GM23338 (cell line): ENCODE results near the gene DMD. TPM values are rescaled to one million over a fixed set of nuclear protein-coding genes. Genes with fewer than 3 reads are reported as not detected.

Experiments used
- ATAC-seq: fragments of 200-7000 bp; cut with Tn5 transposase; 3 replicates; pipeline ENCODE4 v1.9.1; 2020
- DNase-seq: peaks from one replicate; pipeline ENCODE4 v3.0.0-alpha.2; 2015; ENCODE audit warnings: low spot score
- H2AFZ ChIP-seq: fragments of 200-600 bp; sonication (generic); 2 replicates; pipeline ENCODE4 v1.8.0; 2016; ENCODE audit warnings: antibody characterized with exemption, mild to moderate bottlenecking, moderate library complexity
- H3F3A ChIP-seq: fragments of 200-600 bp; sonication (generic); replicated peaks from 2 replicates; pipeline ENCODE4 v1.8.0; 2017; ENCODE audit warnings: antibody characterized with exemption, mixed run types, low read depth
- H3K27ac ChIP-seq: fragments of 200-600 bp; sonication (generic); 2 replicates; pipeline ENCODE4 v1.6.1; 2016; ENCODE audit warnings: low read depth
- H3K27me3 ChIP-seq: fragments of 200-600 bp; sonication (generic); 2 replicates; pipeline ENCODE4 v1.8.0; 2016; ENCODE audit warnings: mild to moderate bottlenecking, mixed run types, moderate library complexity; ENCODE audit not compliant: insufficient read depth
- H3K36me3 ChIP-seq: fragments of 200-600 bp; sonication (generic); 2 replicates; pipeline ENCODE4 v1.8.0; 2016; ENCODE audit warnings: mild to moderate bottlenecking; ENCODE audit not compliant: insufficient read depth
- H3K4me1 ChIP-seq: fragments of 200-600 bp; sonication (generic); 2 replicates; pipeline ENCODE4 v1.8.0; 2016; ENCODE audit warnings: mild to moderate bottlenecking, moderate library complexity; ENCODE audit not compliant: insufficient read depth
- H3K4me2 ChIP-seq: fragments of 200-600 bp; sonication (generic); 2 replicates; pipeline ENCODE4 v1.7.1; 2017; ENCODE audit warnings: mixed run types
- H3K4me3 ChIP-seq: fragments of 200-600 bp; sonication (generic); 2 replicates; pipeline ENCODE4 v1.6.1; 2016; ENCODE audit warnings: mixed run types
- H3K79me2 ChIP-seq: fragments of 200-600 bp; sonication (generic); replicated peaks from 2 replicates; pipeline ENCODE4 v1.8.0; 2017; ENCODE audit warnings: mild to moderate bottlenecking; ENCODE audit not compliant: insufficient read depth
- H3K9me2 ChIP-seq: fragments of 200-600 bp; sonication (generic); 2 replicates; pipeline ENCODE4 v1.8.0; 2017; ENCODE audit not compliant: insufficient read depth
- H4K20me1 ChIP-seq: fragments of 200-600 bp; sonication (generic); replicated peaks from 2 replicates; pipeline ENCODE4 v1.8.0; 2017; ENCODE audit warnings: mild to moderate bottlenecking; ENCODE audit not compliant: insufficient read depth
- H3K27ac Mint-ChIP-seq: 2 replicates; pipeline ENCODE4 v1.8.0; 2020; ENCODE audit warnings: inconsistent platforms, mild to moderate bottlenecking, moderate library complexity, mixed read lengths
- H3K27me3 Mint-ChIP-seq: 3 replicates; pipeline ENCODE4 v1.8.0; 2022; ENCODE audit warnings: low read depth, mild to moderate bottlenecking, moderate library complexity, mixed read lengths, inconsistent platforms; ENCODE audit not compliant: insufficient read depth, poor library complexity
- H3K36me3 Mint-ChIP-seq: 3 replicates; pipeline ENCODE4 v1.8.0; 2021; ENCODE audit warnings: low read depth, mild to moderate bottlenecking, inconsistent platforms, moderate library complexity, mixed read lengths
- H3K4me1 Mint-ChIP-seq: 3 replicates; pipeline ENCODE4 v1.8.0; 2020; ENCODE audit warnings: mild to moderate bottlenecking, inconsistent platforms, mixed read lengths
- H3K4me3 Mint-ChIP-seq: 3 replicates; pipeline ENCODE4 v1.8.0; 2021; ENCODE audit warnings: moderate library complexity, mild to moderate bottlenecking, inconsistent platforms, mixed read lengths
- H3K9me3 Mint-ChIP-seq: 3 replicates; pipeline ENCODE4 v1.8.0; 2020; ENCODE audit warnings: moderate library complexity, mild to moderate bottlenecking, inconsistent platforms, mixed read lengths
- CREB1 ChIP-seq: fragments of 250-450 bp; sonication (Bioruptor Pico); IDR thresholded peaks from 2 replicates; pipeline ENCODE4 v1.5.0; 2020; ENCODE audit warnings: low read depth, mild to moderate bottlenecking, moderate library complexity
- EZH2 ChIP-seq: fragments of 200-600 bp; sonication (generic); IDR thresholded peaks from one replicate; pipeline ENCODE4 v1.8.0; 2017; ENCODE audit warnings: antibody characterized with exemption, mild to moderate bottlenecking, low read depth; ENCODE audit not compliant: unreplicated experiment
- EZH2phosphoT487 ChIP-seq: fragments of 200-600 bp; sonication (generic); IDR thresholded peaks from one replicate; pipeline ENCODE4 v1.8.1; 2018; ENCODE audit warnings: antibody characterized with exemption; ENCODE audit not compliant: unreplicated experiment
- JUNB ChIP-seq: IDR thresholded peaks from one replicate; pipeline ENCODE4 v1.6.1; 2016; ENCODE audit warnings: antibody characterized with exemption; ENCODE audit not compliant: unreplicated experiment
- NANOG ChIP-seq: IDR thresholded peaks from 2 replicates; pipeline ENCODE4 v1.6.1; 2016; ENCODE audit warnings: antibody characterized with exemption, borderline replicate concordance
- POLR2AphosphoS5 ChIP-seq: IDR thresholded peaks from 2 replicates; pipeline ENCODE4 v1.6.1; 2016; ENCODE audit warnings: antibody characterized with exemption, low read depth
- STAT1 ChIP-seq: IDR thresholded peaks from one replicate; pipeline ENCODE4 v1.6.1; 2016; ENCODE audit warnings: antibody characterized with exemption; ENCODE audit not compliant: unreplicated experiment
- ZNF114 ChIP-seq: fragments of 250-450 bp; sonication (Bioruptor Pico); IDR thresholded peaks from 2 replicates; pipeline ENCODE4 v1.5.0; 2020; ENCODE audit warnings: mild to moderate bottlenecking, moderate library complexity
- ZNF331 ChIP-seq: fragments of 250-450 bp; sonication (Bioruptor Pico); IDR thresholded peaks from 2 replicates; pipeline ENCODE4 v1.5.0; 2020; ENCODE audit warnings: low read depth, mild to moderate bottlenecking, moderate library complexity
- polyA plus RNA-seq: library from polyadenylated mRNA; unstranded; fragments of >200 nt; fragmentation: Nextera tagmentation; extraction: Ambion mirVana; gene quantifications from 2 replicates; pipeline ENCODE4 v1.2.1, GENCODE V29; 2016
- total RNA-seq: library from RNA; depleted of rRNA; stranded (reverse); fragments of >200 nt; shearing (Covaris generic); gene quantifications from 2 replicates; pipeline ENCODE4 v1.2.3, GENCODE V29; 2014
- TF ChIP-seq, protein P1 (sequence below), 2 experiments: fragments of 200-600 bp in 1 of 2; sonication (generic) in 1 of 2; conservative IDR thresholded peaks; 2 replicates each; pipeline versions ENCODE4 v1.5.1 to v1.6.1; 2016 to 2017; ENCODE audit warnings: antibody characterized with exemption in 2 of 2, low read depth in 2 of 2, mild to moderate bottlenecking in 2 of 2, moderate library complexity in 1 of 2
- TF ChIP-seq, protein P2 (sequence below): IDR thresholded peaks from one replicate; pipeline ENCODE4 v1.6.1; 2018; ENCODE audit warnings: antibody characterized with exemption; ENCODE audit not compliant: unreplicated experiment
- TF ChIP-seq, protein P3 (sequence below): IDR thresholded peaks from 2 replicates; pipeline ENCODE4 v1.6.1; 2016; ENCODE audit warnings: antibody characterized with exemption
- TF ChIP-seq, protein P4 (sequence below): fragments of 250-450 bp; sonication (Bioruptor Pico); IDR thresholded peaks from 2 replicates; pipeline ENCODE4 v1.5.0; 2020; ENCODE audit warnings: mild to moderate bottlenecking, moderate library complexity

Gene DMD
- total and polyA plus RNA-seq, 2 experiments from 2014 or later: 4.5 to 7.6 TPM

DNA sequence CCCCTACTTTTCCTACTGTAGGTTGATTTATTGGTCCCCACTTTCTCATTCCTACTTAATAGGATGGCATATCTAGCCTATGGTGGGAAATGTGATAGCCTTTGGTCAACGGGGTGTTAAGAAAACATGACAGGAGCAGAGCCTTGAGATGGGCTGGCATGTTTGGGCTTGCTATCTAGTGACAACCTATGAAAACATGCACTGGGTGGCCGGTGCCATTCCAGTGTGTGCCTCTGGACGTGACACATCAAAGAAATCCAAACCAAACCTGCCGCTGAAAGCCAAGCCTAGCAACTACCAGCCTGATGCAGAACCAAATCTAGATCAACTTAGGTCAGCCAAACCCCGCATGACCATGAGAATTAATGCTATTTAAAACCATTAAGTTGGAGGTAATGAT, 317.6 kb downstream of the DMD start:
- no peaks in the 10 kb centered on the region for H3K36me3 Mint-ChIP-seq
- no peak overlapping the region for H3K4me3 ChIP-seq
- no peaks in the 10 kb centered on the region for H4K20me1 ChIP-seq
- no peak overlapping the region for H3K4me3 Mint-ChIP-seq
- H3K4me2 ChIP-seq: no peak overlapping the region
- H3K27ac ChIP-seq: no peak overlapping the region
- no peaks in the 10 kb centered on the region for H3K9me3 Mint-ChIP-seq
- H3K4me1 ChIP-seq: no peaks in the 10 kb centered on the region
- H3K79me2 ChIP-seq: no peaks in the 10 kb centered on the region
- no peak for ATAC-seq
- H3K36me3 ChIP-seq: no peaks in the 10 kb centered on the region
- H3K27me3 ChIP-seq: no peaks in the 10 kb centered on the region
- no peak for DNase-seq
- H2AFZ ChIP-seq: no peak overlapping the region
- H3K9me2 ChIP-seq: no peaks in the 10 kb centered on the region
- H3K4me1 Mint-ChIP-seq: no peaks in the 10 kb centered on the region; the same call in 2 of the 3 replicates
- TF ChIP-seq, protein P1, sequence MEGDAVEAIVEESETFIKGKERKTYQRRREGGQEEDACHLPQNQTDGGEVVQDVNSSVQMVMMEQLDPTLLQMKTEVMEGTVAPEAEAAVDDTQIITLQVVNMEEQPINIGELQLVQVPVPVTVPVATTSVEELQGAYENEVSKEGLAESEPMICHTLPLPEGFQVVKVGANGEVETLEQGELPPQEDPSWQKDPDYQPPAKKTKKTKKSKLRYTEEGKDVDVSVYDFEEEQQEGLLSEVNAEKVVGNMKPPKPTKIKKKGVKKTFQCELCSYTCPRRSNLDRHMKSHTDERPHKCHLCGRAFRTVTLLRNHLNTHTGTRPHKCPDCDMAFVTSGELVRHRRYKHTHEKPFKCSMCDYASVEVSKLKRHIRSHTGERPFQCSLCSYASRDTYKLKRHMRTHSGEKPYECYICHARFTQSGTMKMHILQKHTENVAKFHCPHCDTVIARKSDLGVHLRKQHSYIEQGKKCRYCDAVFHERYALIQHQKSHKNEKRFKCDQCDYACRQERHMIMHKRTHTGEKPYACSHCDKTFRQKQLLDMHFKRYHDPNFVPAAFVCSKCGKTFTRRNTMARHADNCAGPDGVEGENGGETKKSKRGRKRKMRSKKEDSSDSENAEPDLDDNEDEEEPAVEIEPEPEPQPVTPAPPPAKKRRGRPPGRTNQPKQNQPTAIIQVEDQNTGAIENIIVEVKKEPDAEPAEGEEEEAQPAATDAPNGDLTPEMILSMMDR (conservative IDR thresholded peaks at IDR 0.05; ENCODE audit: low read depth in 2 of 2): no peak
- no peak for TF ChIP-seq STAT1
- no peak for TF ChIP-seq ZNF114 (CRISPR knock-in tag)
- no peak for TF ChIP-seq NANOG
- TF ChIP-seq, protein P2, sequence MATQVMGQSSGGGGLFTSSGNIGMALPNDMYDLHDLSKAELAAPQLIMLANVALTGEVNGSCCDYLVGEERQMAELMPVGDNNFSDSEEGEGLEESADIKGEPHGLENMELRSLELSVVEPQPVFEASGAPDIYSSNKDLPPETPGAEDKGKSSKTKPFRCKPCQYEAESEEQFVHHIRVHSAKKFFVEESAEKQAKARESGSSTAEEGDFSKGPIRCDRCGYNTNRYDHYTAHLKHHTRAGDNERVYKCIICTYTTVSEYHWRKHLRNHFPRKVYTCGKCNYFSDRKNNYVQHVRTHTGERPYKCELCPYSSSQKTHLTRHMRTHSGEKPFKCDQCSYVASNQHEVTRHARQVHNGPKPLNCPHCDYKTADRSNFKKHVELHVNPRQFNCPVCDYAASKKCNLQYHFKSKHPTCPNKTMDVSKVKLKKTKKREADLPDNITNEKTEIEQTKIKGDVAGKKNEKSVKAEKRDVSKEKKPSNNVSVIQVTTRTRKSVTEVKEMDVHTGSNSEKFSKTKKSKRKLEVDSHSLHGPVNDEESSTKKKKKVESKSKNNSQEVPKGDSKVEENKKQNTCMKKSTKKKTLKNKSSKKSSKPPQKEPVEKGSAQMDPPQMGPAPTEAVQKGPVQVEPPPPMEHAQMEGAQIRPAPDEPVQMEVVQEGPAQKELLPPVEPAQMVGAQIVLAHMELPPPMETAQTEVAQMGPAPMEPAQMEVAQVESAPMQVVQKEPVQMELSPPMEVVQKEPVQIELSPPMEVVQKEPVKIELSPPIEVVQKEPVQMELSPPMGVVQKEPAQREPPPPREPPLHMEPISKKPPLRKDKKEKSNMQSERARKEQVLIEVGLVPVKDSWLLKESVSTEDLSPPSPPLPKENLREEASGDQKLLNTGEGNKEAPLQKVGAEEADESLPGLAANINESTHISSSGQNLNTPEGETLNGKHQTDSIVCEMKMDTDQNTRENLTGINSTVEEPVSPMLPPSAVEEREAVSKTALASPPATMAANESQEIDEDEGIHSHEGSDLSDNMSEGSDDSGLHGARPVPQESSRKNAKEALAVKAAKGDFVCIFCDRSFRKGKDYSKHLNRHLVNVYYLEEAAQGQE: no peak
- TF ChIP-seq ZNF331: no peak
- TF ChIP-seq CREB1 (CRISPR knock-in tag): no peak
- no peak for TF ChIP-seq JUNB
- TF ChIP-seq, protein P3, sequence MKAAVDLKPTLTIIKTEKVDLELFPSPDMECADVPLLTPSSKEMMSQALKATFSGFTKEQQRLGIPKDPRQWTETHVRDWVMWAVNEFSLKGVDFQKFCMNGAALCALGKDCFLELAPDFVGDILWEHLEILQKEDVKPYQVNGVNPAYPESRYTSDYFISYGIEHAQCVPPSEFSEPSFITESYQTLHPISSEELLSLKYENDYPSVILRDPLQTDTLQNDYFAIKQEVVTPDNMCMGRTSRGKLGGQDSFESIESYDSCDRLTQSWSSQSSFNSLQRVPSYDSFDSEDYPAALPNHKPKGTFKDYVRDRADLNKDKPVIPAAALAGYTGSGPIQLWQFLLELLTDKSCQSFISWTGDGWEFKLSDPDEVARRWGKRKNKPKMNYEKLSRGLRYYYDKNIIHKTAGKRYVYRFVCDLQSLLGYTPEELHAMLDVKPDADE: no peak
- TF ChIP-seq POLR2AphosphoS5: no peak
- no peak for TF ChIP-seq EZH2phosphoT487
- no peak for TF ChIP-seq EZH2
- TF ChIP-seq, protein P4, sequence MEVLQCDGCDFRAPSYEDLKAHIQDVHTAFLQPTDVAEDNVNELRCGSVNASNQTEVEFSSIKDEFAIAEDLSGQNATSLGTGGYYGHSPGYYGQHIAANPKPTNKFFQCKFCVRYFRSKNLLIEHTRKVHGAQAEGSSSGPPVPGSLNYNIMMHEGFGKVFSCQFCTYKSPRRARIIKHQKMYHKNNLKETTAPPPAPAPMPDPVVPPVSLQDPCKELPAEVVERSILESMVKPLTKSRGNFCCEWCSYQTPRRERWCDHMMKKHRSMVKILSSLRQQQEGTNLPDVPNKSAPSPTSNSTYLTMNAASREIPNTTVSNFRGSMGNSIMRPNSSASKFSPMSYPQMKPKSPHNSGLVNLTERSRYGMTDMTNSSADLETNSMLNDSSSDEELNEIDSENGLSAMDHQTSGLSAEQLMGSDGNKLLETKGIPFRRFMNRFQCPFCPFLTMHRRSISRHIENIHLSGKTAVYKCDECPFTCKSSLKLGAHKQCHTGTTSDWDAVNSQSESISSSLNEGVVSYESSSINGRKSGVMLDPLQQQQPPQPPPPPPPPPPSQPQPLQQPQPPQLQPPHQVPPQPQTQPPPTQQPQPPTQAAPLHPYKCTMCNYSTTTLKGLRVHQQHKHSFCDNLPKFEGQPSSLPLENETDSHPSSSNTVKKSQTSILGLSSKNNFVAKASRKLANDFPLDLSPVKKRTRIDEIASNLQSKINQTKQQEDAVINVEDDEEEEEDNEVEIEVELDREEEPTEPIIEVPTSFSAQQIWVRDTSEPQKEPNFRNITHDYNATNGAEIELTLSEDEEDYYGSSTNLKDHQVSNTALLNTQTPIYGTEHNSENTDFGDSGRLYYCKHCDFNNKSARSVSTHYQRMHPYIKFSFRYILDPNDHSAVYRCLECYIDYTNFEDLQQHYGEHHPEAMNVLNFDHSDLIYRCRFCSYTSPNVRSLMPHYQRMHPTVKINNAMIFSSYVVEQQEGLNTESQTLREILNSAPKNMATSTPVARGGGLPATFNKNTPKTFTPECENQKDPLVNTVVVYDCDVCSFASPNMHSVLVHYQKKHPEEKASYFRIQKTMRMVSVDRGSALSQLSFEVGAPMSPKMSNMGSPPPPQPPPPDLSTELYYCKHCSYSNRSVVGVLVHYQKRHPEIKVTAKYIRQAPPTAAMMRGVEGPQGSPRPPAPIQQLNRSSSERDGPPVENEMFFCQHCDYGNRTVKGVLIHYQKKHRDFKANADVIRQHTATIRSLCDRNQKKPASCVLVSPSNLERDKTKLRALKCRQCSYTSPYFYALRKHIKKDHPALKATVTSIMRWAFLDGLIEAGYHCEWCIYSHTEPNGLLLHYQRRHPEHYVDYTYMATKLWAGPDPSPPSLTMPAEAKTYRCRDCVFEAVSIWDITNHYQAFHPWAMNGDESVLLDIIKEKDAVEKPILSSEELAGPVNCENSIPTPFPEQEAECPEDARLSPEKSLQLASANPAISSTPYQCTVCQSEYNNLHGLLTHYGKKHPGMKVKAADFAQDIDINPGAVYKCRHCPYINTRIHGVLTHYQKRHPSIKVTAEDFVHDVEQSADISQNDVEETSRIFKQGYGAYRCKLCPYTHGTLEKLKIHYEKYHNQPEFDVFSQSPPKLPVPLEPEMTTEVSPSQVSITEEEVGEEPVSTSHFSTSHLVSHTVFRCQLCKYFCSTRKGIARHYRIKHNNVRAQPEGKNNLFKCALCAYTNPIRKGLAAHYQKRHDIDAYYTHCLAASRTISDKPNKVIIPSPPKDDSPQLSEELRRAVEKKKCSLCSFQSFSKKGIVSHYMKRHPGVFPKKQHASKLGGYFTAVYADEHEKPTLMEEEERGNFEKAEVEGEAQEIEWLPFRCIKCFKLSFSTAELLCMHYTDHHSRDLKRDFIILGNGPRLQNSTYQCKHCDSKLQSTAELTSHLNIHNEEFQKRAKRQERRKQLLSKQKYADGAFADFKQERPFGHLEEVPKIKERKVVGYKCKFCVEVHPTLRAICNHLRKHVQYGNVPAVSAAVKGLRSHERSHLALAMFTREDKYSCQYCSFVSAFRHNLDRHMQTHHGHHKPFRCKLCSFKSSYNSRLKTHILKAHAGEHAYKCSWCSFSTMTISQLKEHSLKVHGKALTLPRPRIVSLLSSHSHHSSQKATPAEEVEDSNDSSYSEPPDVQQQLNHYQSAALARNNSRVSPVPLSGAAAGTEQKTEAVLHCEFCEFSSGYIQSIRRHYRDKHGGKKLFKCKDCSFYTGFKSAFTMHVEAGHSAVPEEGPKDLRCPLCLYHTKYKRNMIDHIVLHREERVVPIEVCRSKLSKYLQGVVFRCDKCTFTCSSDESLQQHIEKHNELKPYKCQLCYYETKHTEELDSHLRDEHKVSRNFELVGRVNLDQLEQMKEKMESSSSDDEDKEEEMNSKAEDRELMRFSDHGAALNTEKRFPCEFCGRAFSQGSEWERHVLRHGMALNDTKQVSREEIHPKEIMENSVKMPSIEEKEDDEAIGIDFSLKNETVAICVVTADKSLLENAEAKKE: no peak
- no peaks in the 10 kb centered on the region for H3F3A ChIP-seq
- no peaks in the 10 kb centered on the region for H3K27me3 Mint-ChIP-seq
- H3K27ac Mint-ChIP-seq: no peak overlapping the region
